A549 (cell line): ENCODE results near the gene NDUFS4.

Experiments used
- CTCF ChIP-seq: fragments of >200 bp; sonication (Bioruptor Twin); formaldehyde crosslinking; IDR thresholded peaks from 3 replicates; pipeline ENCODE4 v1.5.1; 2016
- HEYL ChIP-seq: fragments of 250-450 bp; sonication (Bioruptor Pico); IDR thresholded peaks from 2 replicates; pipeline ENCODE4 v1.8.0; 2021; ENCODE audit warnings: mild to moderate bottlenecking, moderate library complexity
- TFCP2L1 ChIP-seq: fragments of 250-450 bp; sonication (Bioruptor Pico); IDR thresholded peaks from 2 replicates; pipeline ENCODE4 v1.5.0; 2021; ENCODE audit warnings: mild to moderate bottlenecking
- USF2 ChIP-seq: fragments of 450-650 bp; IDR thresholded peaks from 2 replicates; pipeline ENCODE4 v1.6.1; 2014; ENCODE audit warnings: antibody characterized with exemption

- TF ChIP-seq TFCP2L1 (no peak), USF2 (no peak), CTCF (no peak), HEYL (CRISPR knock-in tag) (no peak)
Measured at GRCh38 chr5:53671447-53671846, 111.0 kb downstream of the NDUFS4 start.
